MM.1S (cell line): ENCODE measurements around the gene SDR9C7.

ENCODE experiments used
- DNase-seq: peaks from one replicate; pipeline ENCODE4 v3.0.0-alpha.2; 2015
- H2AFZ ChIP-seq: fragments of 300-600 bp; sonication (generic); 2 replicates; pipeline ENCODE4 v1.6.0; 2016; ENCODE audit warnings: antibody characterized with exemption, low read length
- H3F3A ChIP-seq: fragments of 300-600 bp; sonication (generic); 2 replicates; pipeline ENCODE4 v1.6.1; 2016; ENCODE audit warnings: mild to moderate bottlenecking, antibody characterized with exemption, low read length, moderate library complexity, mixed read lengths; ENCODE audit not compliant: insufficient read depth
- H3K27ac ChIP-seq: fragments of 300-600 bp; sonication (generic); 2 replicates; pipeline ENCODE4 v1.5.1; 2016; ENCODE audit warnings: mild to moderate bottlenecking, low read length
- H3K27me3 ChIP-seq: fragments of 300-600 bp; sonication (generic); replicated peaks from 2 replicates; pipeline ENCODE4 v1.6.0; 2016; ENCODE audit warnings: low read length; ENCODE audit not compliant: insufficient read depth
- H3K36me3 ChIP-seq: fragments of 300-600 bp; sonication (generic); replicated peaks from 2 replicates; pipeline ENCODE4 v1.6.1; 2016; ENCODE audit warnings: mild to moderate bottlenecking, low read length, mixed read lengths; ENCODE audit not compliant: insufficient read depth
- H3K4me1 ChIP-seq: fragments of 300-600 bp; sonication (generic); 2 replicates; pipeline ENCODE4 v1.6.1; 2016; ENCODE audit warnings: low read length, mixed read lengths
- H3K4me2 ChIP-seq: fragments of 300-600 bp; sonication (generic); 2 replicates; pipeline ENCODE4 v1.6.0; 2016; ENCODE audit warnings: low read depth, low read length
- H3K4me3 ChIP-seq: fragments of 300-600 bp; sonication (generic); 2 replicates; pipeline ENCODE4 v1.5.1; 2016; ENCODE audit warnings: low read length, mixed read lengths
- H3K79me2 ChIP-seq: fragments of 300-600 bp; sonication (generic); 2 replicates; pipeline ENCODE4 v1.6.1; 2016; ENCODE audit warnings: mixed run types, low read length, mixed read lengths
- H3K9ac ChIP-seq: fragments of 300-600 bp; sonication (generic); 2 replicates; pipeline ENCODE4 v1.6.1; 2016; ENCODE audit warnings: low read length, mixed read lengths
- H3K9me2 ChIP-seq: fragments of 300-600 bp; sonication (generic); replicated peaks from 2 replicates; pipeline ENCODE4 v1.6.1; 2016; ENCODE audit warnings: mild to moderate bottlenecking, low read length, mixed read lengths; ENCODE audit not compliant: insufficient read depth
- H3K9me3 ChIP-seq: fragments of 300-600 bp; sonication (generic); replicated peaks from 2 replicates; pipeline ENCODE4 v1.6.1; 2016; ENCODE audit warnings: mild to moderate bottlenecking, low read length, mixed read lengths; ENCODE audit not compliant: insufficient read depth
- H4K20me1 ChIP-seq: fragments of 300-600 bp; sonication (generic); 2 replicates; pipeline ENCODE4 v1.6.1; 2016; ENCODE audit warnings: mild to moderate bottlenecking, low read length, moderate library complexity, mixed read lengths; ENCODE audit not compliant: insufficient read depth
- EZH2 ChIP-seq: fragments of 300-600 bp; sonication (generic); optimal IDR thresholded peaks from 2 replicates; pipeline ENCODE3; 2017; ENCODE audit warnings: low read depth, mild to moderate bottlenecking, antibody characterized with exemption, low read length, mixed read lengths
- EZH2phosphoT487 ChIP-seq: fragments of 300-600 bp; sonication (generic); IDR thresholded peaks from 2 replicates; pipeline ENCODE4 v1.6.1; 2018; ENCODE audit warnings: antibody characterized with exemption, low read length
- TF ChIP-seq, protein P1 (sequence below): fragments of 300-600 bp; sonication (generic); IDR thresholded peaks from 2 replicates; pipeline ENCODE4 v1.5.1; 2016; ENCODE audit warnings: antibody characterized with exemption, low read length, mixed read lengths

Gene SDR9C7

GRCh38 chr12:56873382-56873781 lies 60.8 kb downstream of the SDR9C7 start:
- H3K27me3 ChIP-seq = no peaks in the 10 kb centered on the region
- H2AFZ ChIP-seq = no peak overlapping the region
- no peak for DNase-seq

More at GRCh38 chr12:56873382-56873781, 60.8 kb downstream of the SDR9C7 start:
- H4K20me1 ChIP-seq = no peaks in the 10 kb centered on the region
- H3K9ac ChIP-seq = no peak overlapping the region
- no peaks in the 10 kb centered on the region for H3K9me3 ChIP-seq
- no peaks in the 10 kb centered on the region for H3K9me2 ChIP-seq
- TF ChIP-seq EZH2 = no peak
- no peak for TF ChIP-seq EZH2phosphoT487
- TF ChIP-seq, protein P1, sequence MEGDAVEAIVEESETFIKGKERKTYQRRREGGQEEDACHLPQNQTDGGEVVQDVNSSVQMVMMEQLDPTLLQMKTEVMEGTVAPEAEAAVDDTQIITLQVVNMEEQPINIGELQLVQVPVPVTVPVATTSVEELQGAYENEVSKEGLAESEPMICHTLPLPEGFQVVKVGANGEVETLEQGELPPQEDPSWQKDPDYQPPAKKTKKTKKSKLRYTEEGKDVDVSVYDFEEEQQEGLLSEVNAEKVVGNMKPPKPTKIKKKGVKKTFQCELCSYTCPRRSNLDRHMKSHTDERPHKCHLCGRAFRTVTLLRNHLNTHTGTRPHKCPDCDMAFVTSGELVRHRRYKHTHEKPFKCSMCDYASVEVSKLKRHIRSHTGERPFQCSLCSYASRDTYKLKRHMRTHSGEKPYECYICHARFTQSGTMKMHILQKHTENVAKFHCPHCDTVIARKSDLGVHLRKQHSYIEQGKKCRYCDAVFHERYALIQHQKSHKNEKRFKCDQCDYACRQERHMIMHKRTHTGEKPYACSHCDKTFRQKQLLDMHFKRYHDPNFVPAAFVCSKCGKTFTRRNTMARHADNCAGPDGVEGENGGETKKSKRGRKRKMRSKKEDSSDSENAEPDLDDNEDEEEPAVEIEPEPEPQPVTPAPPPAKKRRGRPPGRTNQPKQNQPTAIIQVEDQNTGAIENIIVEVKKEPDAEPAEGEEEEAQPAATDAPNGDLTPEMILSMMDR = no peak
- H3F3A ChIP-seq = no peaks in the 10 kb centered on the region
- H3K4me2 ChIP-seq = no peak overlapping the region
- H3K79me2 ChIP-seq = no peaks in the 10 kb centered on the region
- no peak overlapping the region for H3K27ac ChIP-seq
- H3K4me1 ChIP-seq = no peaks in the 10 kb centered on the region
- H3K36me3 ChIP-seq = no peaks in the 10 kb centered on the region
- H3K4me3 ChIP-seq = no peak overlapping the region
